Activated T-helper 1 cell treated with anti-CD3 and anti-CD28 coated beads, Interleukin-2, amount 50 U/mL, for 16 hours (primary cell): ENCODE measurements around the gene ZFP3.
A peak's percentile ranks its signal among the peaks of the same experiment; 100 is the strongest.
"Not testable (repeated sequence)": the region's sequence is repeated elsewhere in the genome, so short reads cannot be mapped to it uniquely, and the experiment has no call there.

Experiments
- DNase-seq, 2 donors: peaks; one replicate each; pipeline ENCODE4 v3.0.0-alpha.2; 2020; ENCODE audit warnings: low read depth in 1 of 2, low spot score in 1 of 2

The ZFP3 gene

DNA sequence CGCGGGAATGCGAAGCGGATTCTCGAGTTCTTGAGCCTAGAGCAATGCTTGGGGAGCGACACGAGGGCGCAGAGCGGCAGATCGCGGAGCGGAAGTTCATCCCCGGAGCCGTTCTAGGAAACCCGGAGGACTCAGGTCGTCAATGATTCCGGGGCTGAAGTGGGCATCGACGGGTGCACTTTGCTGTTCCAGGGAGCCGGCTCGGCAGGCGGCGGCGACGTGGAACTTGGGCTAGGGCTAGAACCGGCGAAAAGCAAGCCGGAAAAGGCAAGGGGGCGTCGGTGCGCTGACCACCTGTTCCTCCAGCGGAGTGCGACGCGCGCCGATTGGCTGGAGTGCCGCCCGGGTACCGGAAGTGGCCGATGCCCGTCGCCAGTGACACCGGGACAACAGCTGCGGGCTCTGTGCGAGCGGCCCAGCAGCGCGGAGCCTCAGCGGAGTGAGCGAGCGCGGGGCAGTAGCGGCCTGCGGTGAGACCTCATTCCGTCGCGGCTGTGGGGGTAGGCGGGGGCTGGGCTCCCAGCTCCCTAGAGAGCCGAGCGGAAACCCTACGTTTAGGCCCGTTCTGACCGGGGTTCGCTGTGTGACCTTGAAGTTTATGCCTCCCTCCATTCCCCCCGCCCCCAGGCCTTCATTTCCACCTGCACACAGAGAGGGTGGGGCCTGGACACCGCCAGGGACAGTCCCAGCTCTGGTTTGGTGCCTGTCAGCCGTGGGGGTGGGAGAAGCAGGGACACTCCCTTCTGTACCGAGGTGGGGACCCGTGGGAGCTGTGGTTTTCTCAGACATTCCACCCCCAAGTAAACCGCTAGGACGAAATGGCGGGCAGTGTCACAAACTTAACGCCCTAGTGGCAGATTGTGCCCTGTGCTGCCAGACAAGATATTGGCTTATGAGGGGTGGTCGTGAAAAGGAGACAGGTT lies at the start of gene ZFP3:
ZFP3 (plus strand) TSS at position 362 of the 923 bp plus-strand sequence. CDS start 13,038 bp downstream, outside the sequence.
- peak; percentile 45 to 54 for DNase-seq

DNA sequence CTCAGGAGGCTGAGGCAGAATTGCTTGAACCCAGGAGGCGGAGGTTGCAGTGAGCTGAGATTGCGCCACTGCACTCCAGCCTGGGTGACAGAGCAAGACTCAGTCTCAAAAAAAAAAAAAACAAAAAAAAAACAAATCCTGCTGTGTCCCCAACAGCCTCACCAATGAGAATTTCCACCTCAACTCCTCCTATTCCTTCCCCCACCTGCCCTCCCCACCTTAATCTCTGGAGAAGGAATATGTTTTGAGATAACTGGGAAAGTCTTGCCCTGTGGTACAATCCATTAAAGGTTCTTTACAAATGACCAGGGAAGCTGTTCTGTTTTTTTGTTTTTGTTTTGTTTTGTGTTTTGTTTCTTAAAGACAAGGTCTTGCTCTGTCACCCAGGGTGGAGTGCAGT lies 48.1 kb upstream of the ZFP3 start:
- DNase-seq, result not testable (repeated sequence)

DNA sequence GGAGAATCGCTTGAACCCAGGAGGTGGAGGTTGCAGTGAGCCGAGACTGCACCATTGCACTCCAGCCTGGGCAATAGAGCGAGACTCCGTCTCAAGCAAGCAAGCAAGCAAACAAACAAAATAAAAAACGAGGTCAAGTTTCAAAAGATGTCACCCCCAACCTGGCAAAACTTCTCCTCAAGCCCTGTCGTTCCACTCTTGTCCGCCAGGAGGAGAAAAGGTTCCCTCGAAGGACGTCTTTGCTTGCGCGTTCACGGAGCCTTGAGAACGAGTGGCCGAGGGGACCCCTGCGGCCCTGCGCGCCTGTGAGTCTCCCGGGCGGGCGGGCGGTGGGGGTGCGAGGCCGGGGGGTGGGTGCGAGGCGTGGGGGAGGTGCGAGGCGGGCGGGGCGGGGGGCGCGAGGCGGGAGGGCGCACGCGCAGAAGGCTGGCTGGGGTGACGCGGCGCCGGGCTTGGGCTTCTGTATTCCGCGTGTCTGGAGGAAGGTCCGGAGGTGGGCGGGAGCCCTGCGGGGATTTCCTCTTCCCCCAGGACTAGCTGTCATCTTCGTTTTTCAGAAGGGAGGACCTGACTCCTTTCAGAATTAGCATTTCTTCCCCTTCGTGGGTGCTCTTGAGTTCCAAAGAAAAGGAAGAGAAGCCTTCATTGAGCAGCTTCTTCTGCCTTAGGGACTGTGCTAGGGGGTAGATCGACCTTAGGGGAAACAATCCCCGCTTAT lies 46.7 kb upstream of the ZFP3 start:
- peak; percentile 67 to 72 for DNase-seq

DNA sequence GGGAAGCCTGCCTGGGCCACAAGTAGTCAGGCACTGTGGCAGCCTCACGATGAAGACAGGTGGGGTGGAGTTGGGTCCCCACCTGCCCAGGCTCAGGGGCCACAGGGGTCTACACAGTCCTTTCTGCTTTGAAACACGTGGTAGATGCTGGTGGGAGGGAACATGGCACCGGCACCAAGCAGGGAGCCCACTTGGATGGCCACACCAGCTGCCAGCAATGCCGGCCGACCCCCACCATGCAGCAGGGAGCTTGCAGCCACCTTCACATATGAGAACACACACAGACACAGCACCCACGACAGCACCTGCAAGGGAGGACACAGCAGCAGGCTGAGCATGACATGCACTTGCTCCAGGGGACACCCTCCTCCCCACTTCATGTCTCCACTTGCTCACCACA lies 45.4 kb upstream of the ZFP3 start:
- no peak for DNase-seq

DNA sequence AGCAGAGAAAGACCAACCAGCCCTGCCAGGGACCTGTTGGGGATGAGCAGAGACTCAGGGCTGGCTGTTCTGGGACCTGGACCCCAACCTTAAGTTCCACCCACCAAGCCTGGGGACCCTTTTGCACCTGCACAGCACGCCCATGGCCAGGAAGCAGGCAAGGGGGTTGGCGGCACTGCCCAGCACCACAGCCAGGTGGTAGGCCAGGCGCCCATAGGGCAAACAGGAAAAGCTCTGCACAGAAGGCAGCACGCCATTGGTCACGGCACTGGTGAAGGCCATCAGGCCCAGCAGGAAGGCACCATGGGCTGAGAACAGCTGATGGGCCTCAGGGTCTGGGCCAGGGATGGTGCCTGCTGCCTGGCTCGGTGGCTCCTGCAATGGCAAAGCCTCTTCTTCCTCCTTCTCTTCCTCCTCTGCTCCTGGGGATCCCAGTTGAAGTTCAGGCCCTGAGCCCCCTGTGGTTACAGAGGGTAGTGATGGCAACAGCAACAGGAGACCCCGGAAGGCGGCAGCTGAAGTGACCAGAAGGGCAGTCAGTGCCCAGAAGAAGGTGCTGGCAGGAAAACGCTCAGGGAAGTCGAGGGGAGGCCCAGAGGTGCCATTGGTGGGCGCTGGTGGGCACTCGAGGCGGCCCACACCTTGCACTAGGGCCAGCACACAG lies 44.8 kb upstream of the ZFP3 start:
- DNase-seq, result no peak

DNA sequence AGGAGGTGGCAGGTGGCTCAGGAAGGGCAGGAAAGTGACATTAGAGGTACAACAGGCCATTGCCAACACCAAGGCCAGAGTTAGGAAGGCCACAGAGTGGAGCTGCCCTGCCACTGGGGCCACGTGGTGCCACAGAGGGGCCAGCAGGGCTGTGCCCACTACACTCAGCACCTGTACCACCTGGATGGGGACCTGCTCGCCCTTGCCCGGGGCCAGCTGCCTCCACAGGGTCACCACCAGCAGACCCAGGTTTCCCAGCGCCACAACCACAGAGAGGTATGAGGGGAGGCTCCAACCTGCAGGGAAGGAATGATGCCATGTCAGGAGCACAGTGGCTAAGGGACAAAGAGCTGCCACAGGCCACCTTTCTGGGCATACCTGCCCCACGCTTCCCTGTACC lies 44.2 kb upstream of the ZFP3 start:
- no peak for DNase-seq

DNA sequence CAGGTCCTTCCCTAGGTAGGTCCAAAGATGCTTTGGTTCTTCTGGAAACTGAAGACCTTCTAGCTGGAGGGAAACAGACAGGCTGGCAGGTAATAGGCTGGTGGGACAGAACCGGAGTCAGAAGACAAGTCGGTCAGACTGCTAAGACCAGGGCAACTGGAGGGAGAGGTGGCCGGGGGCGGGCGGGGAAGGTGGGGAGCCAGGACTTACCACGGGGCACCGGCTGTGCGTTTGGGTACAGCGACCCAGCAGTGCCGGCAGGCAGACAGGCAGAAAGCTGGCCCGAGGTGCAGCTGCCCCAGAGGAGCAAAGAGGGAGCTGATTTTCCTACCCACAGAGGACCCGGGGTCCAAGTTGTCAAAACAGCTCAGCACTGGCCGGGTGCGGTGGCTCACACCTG lies 43.6 kb upstream of the ZFP3 start:
- no peak for DNase-seq

DNA sequence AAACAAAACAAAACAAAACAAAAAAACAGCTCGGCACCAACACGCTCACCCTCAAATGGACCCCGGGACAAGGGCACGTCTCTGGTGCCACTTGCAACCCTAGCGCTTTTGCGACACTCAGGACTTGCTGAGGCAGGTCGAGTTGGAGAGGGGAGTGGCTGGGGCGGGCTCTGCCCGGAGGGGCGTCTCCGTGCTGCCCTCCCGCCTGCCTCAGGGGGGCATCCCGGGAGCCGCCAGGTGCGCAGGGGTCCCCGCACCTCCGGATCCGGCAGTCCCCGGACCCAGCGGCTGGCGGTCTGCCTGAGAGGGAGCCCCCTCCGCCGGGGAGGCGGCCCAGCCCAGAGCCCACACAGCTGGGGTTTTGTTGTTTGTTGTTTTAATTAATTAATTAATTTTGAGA lies 43.0 kb upstream of the ZFP3 start, which contains the start of gene SLC52A1:
SLC52A1 (minus strand) TSS at position 112 of the 400 bp plus-strand sequence. CDS start 820 bp downstream, outside the sequence.
- no peak for DNase-seq

DNA sequence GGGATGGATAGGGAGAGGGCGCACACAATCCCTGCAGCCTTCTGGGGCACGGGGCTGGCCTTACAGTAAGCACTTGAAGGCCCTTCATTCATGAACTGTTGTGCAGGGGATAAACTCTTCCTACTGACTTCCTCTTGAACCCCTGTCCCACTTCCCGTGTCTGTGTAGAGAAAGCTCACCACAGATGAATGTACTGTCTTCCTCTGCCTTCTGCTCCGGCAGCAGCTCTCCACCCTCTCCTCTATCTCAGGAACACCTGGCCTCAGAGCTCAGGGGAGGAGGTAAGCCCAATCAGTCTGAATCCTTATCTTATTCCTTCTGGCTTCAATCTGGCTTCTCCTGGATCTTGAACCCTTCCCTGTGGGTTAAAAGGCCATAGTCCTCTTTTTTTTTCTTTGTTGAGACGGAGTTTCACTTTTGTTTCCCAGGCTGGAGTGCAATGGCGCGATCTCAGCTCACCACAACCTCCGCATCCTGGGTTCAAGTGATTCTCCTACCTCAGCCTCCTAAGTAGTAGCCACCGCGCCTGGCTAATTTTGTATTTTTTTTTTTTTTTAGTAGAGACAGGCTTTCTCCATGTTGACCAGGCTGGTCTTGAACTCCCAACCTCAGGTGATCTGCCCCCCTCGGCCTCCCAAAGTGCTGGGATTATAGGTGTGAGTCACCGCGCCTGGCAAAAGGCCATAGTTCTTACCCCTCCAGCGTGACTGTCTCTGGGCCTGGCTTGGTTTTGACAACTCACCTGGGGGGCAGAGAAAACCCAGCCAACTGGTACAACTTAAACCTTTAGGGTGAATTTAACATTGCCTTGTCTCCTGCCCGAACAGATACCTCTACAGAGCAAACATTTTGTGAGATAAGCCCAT lies 35.9 kb upstream of the ZFP3 start:
- DNase-seq, result no peak

DNA sequence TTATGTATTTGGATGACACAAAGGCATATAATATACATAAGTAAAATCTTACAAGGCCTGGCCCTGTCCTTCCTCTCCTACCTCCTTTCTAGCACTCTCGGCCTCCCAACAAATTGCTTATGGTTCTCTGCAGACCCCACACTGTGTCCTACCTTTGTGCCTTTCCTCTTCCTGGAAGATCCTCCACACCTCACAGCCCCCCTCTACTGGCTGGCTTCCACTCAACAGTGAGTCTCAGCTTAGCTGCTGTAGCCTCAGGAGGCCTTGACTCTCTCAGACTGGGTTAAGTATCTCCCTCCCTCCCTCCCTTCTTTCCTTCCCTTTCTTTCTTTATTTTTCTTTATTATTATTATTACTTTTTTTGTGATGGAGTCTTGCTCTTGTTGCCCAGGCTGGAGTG lies 34.7 kb upstream of the ZFP3 start:
- DNase-seq, result no peak

DNA sequence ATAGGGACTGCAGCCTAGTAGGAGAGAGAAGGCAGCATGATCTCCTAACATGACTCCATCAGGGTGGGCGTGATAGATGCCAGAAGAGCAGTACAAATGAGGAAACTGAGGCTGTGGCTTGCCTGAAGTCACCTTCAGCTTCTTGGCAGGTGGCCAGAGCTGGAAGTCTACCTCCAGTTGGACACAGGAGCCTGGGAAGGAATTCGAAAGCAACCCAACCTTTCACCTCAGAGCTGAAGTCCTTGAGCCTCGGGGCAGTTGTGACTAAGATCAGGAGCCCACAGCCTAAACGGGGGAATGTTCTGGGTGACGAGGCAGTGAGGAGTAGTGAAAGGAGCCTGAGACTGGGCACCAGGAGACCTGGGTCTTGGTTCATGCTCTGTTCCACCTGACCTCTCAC lies 33.6 kb upstream of the ZFP3 start:
- DNase-seq, result no peak

DNA sequence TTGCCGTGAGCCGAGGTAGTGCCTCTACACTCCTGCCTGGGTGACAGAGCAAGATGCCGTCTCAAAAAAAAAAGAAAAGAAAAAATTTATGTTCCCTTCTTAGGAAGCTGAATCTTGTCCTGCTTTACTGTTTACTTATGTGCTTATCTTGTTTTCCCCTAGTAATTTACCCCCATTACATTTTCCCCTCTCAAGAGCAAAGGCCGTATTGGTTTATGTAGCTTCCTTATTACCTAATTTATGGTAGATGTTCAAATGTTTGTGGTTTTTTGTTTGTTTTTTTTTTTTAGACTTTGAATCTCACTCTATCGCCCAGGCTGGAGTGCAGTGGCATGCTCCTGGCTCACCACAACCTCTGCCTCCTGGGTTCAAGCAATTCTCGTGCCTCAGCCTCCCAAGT lies 32.8 kb upstream of the ZFP3 start:
- DNase-seq, result no peak

DNA sequence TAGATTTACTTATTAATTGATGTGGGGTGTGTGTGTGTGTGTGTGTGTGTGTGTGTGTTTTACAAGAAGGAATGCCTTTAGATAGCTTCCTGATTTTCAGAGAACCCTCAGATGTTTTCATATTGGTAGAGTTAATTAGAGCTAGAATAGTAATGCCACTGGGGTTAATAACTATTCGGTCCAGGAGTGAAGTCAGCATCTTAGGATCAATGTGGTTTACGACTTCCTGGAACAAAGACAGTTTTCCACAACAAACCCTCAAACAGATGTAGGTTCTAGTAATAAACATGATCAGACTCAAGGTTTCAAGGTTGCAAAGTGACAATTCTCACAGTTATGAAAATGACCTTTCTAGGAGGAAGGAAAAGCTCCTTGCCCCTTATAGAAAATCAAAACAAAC lies 30.8 kb upstream of the ZFP3 start:
- DNase-seq, result no peak

DNA sequence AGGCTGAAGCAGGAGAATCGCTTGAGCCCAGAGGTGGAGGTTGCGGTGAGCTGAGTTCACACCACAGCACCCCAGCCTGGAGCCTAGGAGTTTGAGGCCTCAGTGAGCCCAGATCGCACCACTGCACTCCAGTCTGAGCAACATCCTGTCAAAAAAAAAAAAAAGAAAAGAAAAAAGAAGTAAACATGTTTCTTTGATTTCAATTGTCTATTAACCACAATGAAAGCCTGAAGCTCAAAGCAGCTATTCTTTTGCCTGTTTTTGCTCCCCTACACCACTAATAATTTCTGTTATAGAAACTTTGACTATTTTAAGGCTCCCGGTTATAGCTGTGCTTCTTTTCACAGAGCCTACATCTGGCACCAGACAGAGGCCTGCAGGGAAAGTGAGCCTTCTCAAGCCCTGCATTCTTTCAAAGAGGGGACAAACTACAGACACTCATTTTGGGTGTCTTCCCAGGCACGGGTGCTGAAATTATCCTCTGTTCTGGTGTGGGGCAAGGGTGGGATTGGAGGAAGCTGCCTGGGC lies 28.9 kb upstream of the ZFP3 start:
- peak; percentile 42 to 68 for DNase-seq

DNA sequence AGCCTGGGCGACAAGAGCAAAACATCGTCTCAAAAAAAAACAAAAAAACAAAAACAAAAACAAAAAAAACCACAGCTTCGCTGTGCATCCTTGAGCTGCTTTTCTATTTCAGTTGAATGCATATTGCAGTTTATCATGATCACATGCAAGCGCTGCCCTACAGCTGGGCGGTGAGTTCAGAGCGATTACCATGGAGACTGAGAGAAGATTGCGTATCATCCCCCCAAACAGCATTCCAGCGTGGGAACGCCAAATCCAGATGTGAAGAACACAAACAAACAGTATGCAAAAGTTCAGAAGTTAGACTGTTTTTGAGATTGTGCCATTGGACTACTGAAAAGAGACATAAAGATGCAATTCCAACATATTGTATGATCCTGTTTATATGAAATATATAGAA lies 28.0 kb upstream of the ZFP3 start:
- no peak for DNase-seq

DNA sequence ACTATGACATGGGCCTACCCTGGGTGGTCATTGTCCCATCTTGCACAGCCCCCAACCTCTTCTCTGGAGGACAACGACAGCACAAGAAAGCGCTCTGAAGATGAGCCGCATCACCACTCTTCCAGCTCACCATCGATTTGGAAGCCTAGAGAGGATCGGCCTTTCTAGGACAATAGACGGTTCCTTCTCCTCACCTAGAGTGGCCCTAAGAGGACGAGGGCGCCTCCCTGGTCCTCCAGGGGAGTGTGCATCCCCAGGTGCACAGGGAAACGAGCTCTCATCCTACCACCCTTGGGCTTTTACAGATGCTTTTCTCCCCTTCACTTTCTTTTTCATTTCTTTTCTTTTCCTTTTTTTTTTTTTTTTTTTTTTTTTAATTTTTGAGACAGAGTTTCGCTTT lies 22.7 kb upstream of the ZFP3 start:
- no peak for DNase-seq

DNA sequence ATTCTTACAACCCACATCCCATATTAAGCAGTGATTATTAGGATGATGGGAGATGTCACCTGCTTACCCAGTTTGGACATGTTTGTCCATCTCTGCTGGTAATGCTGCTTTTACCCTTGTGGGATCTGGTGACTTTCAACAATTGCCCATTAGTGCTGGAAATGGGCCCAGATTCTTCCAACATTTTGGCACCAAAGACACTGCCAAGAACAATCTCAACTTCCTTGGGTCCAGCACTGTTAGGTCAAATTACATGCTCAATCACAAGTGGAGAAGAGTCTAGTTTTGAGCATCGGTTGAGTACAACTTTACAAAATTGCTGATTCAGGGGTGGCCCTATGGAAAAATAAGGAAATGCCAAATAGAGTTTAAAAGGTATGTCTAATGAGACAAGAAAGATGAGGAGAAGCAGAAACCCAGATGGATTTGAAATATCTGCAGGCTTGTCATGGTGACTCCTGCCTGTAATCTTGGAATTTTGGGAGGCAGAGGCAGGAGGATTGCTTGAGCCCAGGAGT lies 13.0 kb upstream of the ZFP3 start:
- DNase-seq, result no peak

DNA sequence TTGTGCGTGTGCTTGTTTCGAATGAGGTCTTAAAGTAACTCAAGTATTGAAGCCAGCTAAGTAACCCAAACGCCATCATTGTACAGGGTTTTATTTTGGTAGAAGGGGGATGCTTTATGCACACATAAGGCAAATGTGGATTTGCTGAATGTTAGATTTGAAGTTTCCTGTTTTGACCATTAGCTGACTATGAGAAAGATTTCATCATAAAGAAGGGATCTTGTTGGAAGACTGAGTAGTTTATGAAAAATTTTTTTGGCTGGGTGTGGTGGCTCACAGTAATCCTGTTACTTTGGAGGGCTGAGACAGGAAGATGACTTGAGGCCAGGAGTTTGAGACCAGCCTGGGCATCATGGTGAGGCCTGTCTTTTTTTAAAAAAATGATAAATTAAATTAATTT lies 10.0 kb upstream of the ZFP3 start:
- no peak for DNase-seq

DNA sequence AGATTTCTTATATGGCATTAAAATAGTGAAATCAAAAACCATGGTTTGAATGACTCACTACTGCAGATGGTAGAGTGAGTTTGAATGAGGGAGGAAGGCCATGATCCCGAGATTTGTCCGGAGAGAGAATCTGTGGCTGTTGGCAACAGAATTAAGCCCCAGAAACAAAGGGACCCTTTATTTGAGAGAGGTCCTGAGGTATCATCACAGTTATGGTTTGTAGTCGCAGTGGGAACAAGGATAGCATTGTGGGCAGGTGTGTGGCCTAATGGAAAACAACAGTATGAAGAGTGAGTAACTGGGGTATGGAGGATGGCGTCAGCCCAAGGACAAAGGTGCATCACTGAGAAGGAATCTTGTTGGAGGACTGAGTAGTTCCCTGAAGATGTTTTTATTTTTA lies 8.5 kb upstream of the ZFP3 start:
- no peak for DNase-seq

DNA sequence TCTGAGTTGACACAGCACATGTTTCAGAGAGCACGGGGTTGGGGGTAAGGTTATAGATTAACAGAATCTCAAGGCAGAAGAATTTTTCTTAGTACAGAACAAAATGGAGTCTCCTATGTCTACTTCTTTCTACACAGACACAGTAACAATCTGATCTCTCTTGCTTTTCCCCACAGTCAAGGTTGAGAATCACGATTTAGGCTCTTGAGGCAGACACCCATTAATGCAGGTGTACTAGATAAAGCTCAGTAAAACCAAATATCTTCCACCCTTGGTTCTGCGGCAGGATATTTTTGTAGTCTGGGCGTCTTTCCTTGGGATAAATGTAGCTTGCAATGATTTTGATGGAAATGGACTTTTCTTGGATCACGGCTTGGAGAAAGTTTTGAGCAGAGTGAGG lies 2.8 kb upstream of the ZFP3 start:
- DNase-seq, result not testable (repeated sequence)
